ENCODE measurements around the gene PMP22.

The PMP22 gene

GRCh38 chr17:15197229-15197628 is 67.9 kb downstream of the PMP22 start:
- TF ChIP-seq, protein P1, sequence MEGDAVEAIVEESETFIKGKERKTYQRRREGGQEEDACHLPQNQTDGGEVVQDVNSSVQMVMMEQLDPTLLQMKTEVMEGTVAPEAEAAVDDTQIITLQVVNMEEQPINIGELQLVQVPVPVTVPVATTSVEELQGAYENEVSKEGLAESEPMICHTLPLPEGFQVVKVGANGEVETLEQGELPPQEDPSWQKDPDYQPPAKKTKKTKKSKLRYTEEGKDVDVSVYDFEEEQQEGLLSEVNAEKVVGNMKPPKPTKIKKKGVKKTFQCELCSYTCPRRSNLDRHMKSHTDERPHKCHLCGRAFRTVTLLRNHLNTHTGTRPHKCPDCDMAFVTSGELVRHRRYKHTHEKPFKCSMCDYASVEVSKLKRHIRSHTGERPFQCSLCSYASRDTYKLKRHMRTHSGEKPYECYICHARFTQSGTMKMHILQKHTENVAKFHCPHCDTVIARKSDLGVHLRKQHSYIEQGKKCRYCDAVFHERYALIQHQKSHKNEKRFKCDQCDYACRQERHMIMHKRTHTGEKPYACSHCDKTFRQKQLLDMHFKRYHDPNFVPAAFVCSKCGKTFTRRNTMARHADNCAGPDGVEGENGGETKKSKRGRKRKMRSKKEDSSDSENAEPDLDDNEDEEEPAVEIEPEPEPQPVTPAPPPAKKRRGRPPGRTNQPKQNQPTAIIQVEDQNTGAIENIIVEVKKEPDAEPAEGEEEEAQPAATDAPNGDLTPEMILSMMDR (IDR thresholded peaks at IDR 0.05; ENCODE audit: control insufficient read depth, extremely low read depth, insufficient read depth): no peak
- DNase-seq (ENCODE audit: low read depth): no peak
- H3K4me3 ChIP-seq (ENCODE audit: low read depth, low read length): no peak overlapping the region

GRCh38 chr17:15194859-15195277 is 70.3 kb downstream of the PMP22 start:
- TF ChIP-seq, protein P1 (IDR thresholded peaks at IDR 0.05; ENCODE audit: control insufficient read depth, extremely low read depth, insufficient read depth): no peak
- H3K4me3 ChIP-seq (ENCODE audit: low read depth, low read length): no peak overlapping the region
- no peak for DNase-seq (ENCODE audit: low read depth)

DNA sequence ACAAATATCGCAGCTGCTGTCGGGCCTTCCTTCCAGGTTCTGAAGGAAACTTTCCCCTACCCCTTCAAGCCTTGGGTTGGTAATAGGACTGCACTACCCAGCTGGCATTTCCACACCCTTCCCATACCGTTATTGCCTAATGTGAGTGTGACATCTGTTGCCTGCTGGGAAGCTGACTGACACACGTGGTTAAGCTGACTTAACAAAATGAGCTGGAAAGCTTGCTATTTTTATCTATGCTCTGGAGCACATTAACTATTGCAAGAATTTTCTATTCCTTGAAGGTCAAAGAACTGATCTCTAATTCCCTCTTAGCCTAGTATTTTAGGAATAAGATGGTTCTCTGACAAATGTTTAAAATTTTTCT is 79.5 kb downstream of the PMP22 start:
- TF ChIP-seq, protein P1 (IDR thresholded peaks at IDR 0.05; ENCODE audit: control insufficient read depth, extremely low read depth, insufficient read depth): no peak
- no peak overlapping the region for H3K4me3 ChIP-seq (ENCODE audit: low read depth, low read length)
- no peak for DNase-seq (ENCODE audit: low read depth)

- H3K4me3 ChIP-seq (ENCODE audit: low read depth, low read length): no peak overlapping the region
- TF ChIP-seq, protein P1 (IDR thresholded peaks at IDR 0.05; ENCODE audit: control insufficient read depth, extremely low read depth, insufficient read depth): no peak
- DNase-seq (ENCODE audit: low read depth): no peak
These were observed 80.1 kb downstream of the PMP22 start for GRCh38 chr17:15184872-15185624.

DNA sequence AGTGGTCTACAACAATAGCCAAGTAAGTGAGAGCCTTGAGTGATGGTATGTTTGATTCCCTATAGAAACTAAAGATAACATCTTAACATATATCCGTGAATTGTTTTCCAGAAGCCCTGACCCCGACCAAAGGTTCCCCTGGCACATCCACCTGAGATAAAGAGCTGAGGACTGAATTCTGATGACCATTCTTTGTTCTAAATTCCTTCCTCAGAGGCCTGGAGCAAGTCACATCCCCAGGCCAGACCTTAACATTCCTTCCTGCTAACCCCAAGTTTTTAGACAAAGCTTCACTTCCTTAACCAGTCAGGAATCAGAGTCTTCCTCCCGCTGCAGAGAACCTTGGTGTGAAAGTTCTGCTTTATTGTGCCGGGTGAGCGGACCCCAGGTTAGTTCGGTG is 83.3 kb downstream of the PMP22 start:
- no peak for DNase-seq (ENCODE audit: low read depth)
- no peak overlapping the region for H3K4me3 ChIP-seq (ENCODE audit: low read depth, low read length)
- TF ChIP-seq, protein P1 (IDR thresholded peaks at IDR 0.05; ENCODE audit: control insufficient read depth, extremely low read depth, insufficient read depth): no peak

GRCh38 chr17:15181333-15181732 is 83.8 kb downstream of the PMP22 start:
- TF ChIP-seq, protein P1 (IDR thresholded peaks at IDR 0.05; ENCODE audit: control insufficient read depth, extremely low read depth, insufficient read depth): no peak
- no peak for DNase-seq (ENCODE audit: low read depth)
- H3K4me3 ChIP-seq (ENCODE audit: low read depth, low read length): no peak overlapping the region

- TF ChIP-seq, protein P1 (IDR thresholded peaks at IDR 0.05; ENCODE audit: control insufficient read depth, extremely low read depth, insufficient read depth): no peak
- DNase-seq (ENCODE audit: low read depth): no peak
These were observed 85.0 kb downstream of the PMP22 start for GRCh38 chr17:15180121-15180561.

More at GRCh38 chr17:15180121-15180561, 85.0 kb downstream of the PMP22 start:
- H3K4me3 ChIP-seq (ENCODE audit: low read depth, low read length): no peak overlapping the region
